Measurements from ENCODE around the gene KRTAP20-2.

KRTAP20-2 gene

DNA sequence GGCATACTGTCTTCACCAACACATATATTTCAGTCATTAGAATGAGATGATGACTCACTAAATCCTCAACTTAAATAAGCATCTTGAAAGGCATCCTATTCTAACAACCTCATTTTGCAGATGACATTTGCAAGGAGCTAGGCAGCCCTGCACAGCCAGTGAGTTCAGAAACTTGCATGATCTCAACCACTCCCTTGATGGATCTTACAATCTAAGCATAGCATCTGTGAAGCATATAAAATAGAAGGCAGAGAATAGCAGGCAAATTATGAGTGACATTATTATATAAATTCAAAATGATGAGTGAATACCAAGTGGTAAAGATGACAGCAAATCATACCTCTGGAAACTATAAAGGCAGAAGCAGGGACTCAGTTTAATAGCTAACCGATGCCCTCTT, 39.3 kb downstream of the KRTAP20-2 start:
- DNase-seq (ENCODE audit: low read depth), result no peak

DNA sequence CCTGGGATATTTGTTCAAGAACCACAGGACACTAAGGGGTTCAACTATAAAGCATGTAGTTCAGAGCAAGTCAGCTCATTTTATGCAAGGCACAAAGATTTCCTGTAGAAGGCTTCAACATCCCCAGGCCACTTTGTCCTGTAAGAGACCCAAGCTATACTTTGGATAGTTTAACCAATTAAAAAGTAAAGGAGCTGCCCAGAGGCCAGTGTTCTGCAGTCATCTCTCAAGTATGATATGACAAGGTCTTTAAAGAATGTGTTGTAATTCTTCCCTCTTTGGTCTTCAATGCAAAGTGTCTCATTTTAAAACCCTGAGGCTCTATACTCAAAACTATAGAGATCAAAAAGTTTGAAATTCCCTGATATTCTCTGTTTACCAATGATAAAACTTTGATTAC, 41.7 kb downstream of the KRTAP20-2 start:
- DNase-seq (ENCODE audit: low read depth), result no peak

GRCh38 chr21:30680586-30680985, 45.6 kb downstream of the KRTAP20-2 start:
- DNase-seq (ENCODE audit: low read depth), result no peak

DNA sequence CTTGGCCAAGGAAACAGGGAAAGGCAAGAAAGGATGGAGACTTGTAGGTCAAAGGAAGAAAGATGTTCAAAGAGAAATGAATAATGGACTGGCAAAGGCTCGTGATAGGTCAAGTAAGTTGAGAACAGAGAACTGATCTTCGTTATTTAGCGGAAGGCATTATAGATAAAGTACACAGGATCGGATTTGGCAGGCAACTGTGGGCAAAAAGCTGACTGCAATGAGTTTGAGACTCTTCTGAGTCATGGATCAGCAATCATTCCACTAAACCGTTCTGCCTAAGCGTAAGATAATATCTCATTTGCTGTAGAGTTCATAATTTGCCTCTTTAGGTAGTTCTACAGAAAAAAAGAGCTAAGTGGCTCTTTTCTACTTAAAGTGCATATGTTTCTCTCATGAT, 49.5 kb downstream of the KRTAP20-2 start:
- DNase-seq (ENCODE audit: low read depth), result no peak

Data from activated T-helper 1 cell treated with Interleukin-2 at 50 U/mL for 16 hours (primary cell).